C4-2B (cell line): ENCODE measurements around the gene ATP8B1.

ENCODE experiments used
- ZFX ChIP-seq: fragments of 450-650 bp; IDR thresholded peaks from 2 replicates; pipeline ENCODE4 v1.6.1; 2017
- TF ChIP-seq, protein P1 (sequence below): fragments of 450-650 bp; conservative IDR thresholded peaks from 2 replicates; pipeline ENCODE4 v1.5.1; 2017; ENCODE audit warnings: mild to moderate bottlenecking

DNA sequence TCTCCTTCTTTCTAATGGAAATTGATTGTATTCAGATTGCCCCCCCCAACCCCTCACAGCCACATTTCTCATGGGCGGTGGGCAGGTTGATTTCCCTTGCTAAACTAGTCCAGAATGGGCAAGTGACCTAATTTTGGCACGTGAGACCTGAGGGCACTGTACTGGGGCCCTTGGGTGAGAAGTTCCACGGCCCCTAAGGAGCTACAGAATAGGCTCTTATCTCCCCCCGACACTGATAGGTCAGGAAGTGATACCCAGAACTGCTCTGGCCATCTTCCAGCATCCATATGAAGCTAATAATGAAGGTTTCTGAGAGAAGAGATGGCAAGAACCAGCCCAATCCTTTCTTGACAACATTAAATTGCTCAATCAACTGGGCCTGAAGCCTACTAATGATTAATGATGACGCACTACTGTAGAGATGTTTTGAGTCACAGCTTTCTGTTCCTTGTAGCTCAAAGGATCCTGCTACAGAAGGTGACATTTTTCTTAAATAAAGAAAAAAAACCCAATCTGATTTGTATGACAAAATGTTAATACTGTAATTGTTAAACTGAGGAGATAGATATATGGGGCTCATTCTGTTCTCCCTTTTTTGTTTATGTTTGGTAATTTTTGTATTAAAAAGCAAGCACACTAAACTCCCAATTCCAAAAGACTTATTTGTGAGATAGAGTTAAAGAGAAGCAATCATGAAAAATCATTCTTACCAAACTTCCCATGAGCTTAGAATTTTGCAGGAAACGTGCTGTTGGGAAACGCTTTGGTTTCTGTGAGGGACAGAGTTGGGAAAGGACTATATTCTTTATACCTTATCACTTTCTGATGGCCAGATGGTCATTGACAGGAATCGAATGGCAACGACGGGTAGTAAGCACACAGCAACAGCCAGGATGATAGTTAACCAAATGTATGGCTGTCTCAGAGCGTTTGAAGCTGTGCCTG lies 153.3 kb downstream of the ATP8B1 start:
- TF ChIP-seq, protein P1, sequence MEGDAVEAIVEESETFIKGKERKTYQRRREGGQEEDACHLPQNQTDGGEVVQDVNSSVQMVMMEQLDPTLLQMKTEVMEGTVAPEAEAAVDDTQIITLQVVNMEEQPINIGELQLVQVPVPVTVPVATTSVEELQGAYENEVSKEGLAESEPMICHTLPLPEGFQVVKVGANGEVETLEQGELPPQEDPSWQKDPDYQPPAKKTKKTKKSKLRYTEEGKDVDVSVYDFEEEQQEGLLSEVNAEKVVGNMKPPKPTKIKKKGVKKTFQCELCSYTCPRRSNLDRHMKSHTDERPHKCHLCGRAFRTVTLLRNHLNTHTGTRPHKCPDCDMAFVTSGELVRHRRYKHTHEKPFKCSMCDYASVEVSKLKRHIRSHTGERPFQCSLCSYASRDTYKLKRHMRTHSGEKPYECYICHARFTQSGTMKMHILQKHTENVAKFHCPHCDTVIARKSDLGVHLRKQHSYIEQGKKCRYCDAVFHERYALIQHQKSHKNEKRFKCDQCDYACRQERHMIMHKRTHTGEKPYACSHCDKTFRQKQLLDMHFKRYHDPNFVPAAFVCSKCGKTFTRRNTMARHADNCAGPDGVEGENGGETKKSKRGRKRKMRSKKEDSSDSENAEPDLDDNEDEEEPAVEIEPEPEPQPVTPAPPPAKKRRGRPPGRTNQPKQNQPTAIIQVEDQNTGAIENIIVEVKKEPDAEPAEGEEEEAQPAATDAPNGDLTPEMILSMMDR, result no peak
- TF ChIP-seq ZFX, result no peak
